GM12892 (cell line): ENCODE data around the gene FNBP1.

ENCODE experiments used
- POLR2A ChIP-seq: IDR thresholded peaks from 2 replicates; pipeline ENCODE4 v1.6.1; 2011; ENCODE audit warnings: low read depth, low read length, control low read depth
- POLR2AphosphoS5 ChIP-seq: IDR thresholded peaks from 2 replicates; pipeline ENCODE4 v1.6.1; 2011; ENCODE audit warnings: low read depth, low read length, control low read depth
- TAF1 ChIP-seq: IDR thresholded peaks from 2 replicates; pipeline ENCODE4 v1.6.1; 2011; ENCODE audit warnings: low read depth, mild to moderate bottlenecking, control low read depth, low read length, borderline replicate concordance

GRCh38 chr9:129879103-129879699 is 163.8 kb downstream of the FNBP1 start:
- TF ChIP-seq POLR2A = no peak
- TF ChIP-seq POLR2AphosphoS5 = no peak
- TF ChIP-seq TAF1 = no peak
